SU-DHL-6 (cell line): ENCODE data around the gene MROH8.

Experiments used
- H2AFZ ChIP-seq: fragments of 200-600 bp; sonication (generic); 2 replicates; pipeline ENCODE4 v1.6.1; 2014; ENCODE audit warnings: low read depth, mild to moderate bottlenecking, moderate library complexity, mixed read lengths, antibody characterized with exemption, low read length; ENCODE audit not compliant: severe bottlenecking
- H3F3A ChIP-seq: fragments of 200-600 bp; shearing (Covaris generic); 2 replicates; pipeline ENCODE4 v1.6.0; 2016; ENCODE audit warnings: antibody characterized with exemption, mild to moderate bottlenecking; ENCODE audit not compliant: insufficient read depth
- H3K27ac ChIP-seq: fragments of 200-600 bp; sonication (generic); 2 replicates; pipeline ENCODE4 v1.5.1; 2016; ENCODE audit warnings: low read depth, mild to moderate bottlenecking, low read length, moderate library complexity, mixed read lengths
- H3K27me3 ChIP-seq: fragments of 200-600 bp; sonication (generic), shearing (Covaris generic); 2 replicates; pipeline ENCODE4 v1.6.0; 2014; ENCODE audit warnings: mild to moderate bottlenecking, low read length
- H3K36me3 ChIP-seq: fragments of 200-600 bp; sonication (generic); 2 replicates; pipeline ENCODE4 v1.6.1; 2014; ENCODE audit warnings: mild to moderate bottlenecking, low read length, mixed read lengths
- H3K4me2 ChIP-seq: fragments of 300-600, 200-600 bp; shearing (Covaris generic), sonication (generic); 2 replicates; pipeline ENCODE4 v1.6.0; 2014; ENCODE audit warnings: low read length, low read depth, mild to moderate bottlenecking; ENCODE audit not compliant: poor library complexity, severe bottlenecking
- H3K4me3 ChIP-seq: fragments of 200-600 bp; sonication (generic); 2 replicates; pipeline ENCODE4 v1.5.1; 2014; ENCODE audit warnings: antibody characterized with exemption, low read length, mild to moderate bottlenecking, mixed read lengths; ENCODE audit not compliant: insufficient read depth, poor library complexity, severe bottlenecking
- H3K79me2 ChIP-seq: fragments of 200-600 bp; sonication (generic); 2 replicates; pipeline ENCODE4 v1.6.1; 2014; ENCODE audit warnings: mild to moderate bottlenecking, low read length, moderate library complexity; ENCODE audit not compliant: insufficient read depth
- H3K9ac ChIP-seq: fragments of 200-600 bp; sonication (generic); 2 replicates; pipeline ENCODE4 v1.7.0; 2014; ENCODE audit warnings: mild to moderate bottlenecking, low read length
- H3K9me2 ChIP-seq: fragments of 200-600 bp; sonication (generic); replicated peaks from 2 replicates; pipeline ENCODE4 v1.6.1; 2014; ENCODE audit warnings: low read length; ENCODE audit not compliant: insufficient read depth
- H3K9me3 ChIP-seq: fragments of 200-600 bp; sonication (generic); 2 replicates; pipeline ENCODE4 v1.6.1; 2014; ENCODE audit warnings: low read length, mixed read lengths; ENCODE audit not compliant: insufficient read depth
- H4K20me1 ChIP-seq: fragments of 200-600 bp; sonication (generic); 2 replicates; pipeline ENCODE4 v1.6.1; 2014; ENCODE audit warnings: low read depth, mild to moderate bottlenecking, antibody characterized with exemption, low read length, moderate library complexity, mixed read lengths
- EZH2phosphoT487 ChIP-seq: fragments of 200-600 bp; sonication (generic), shearing (Covaris generic); conservative IDR thresholded peaks from 2 replicates; pipeline ENCODE4 v1.6.1; 2018; ENCODE audit warnings: mild to moderate bottlenecking, antibody characterized with exemption, low read length, moderate library complexity, mixed read lengths
- TF ChIP-seq, protein P1 (sequence below): fragments of 200-600 bp; sonication (generic); IDR thresholded peaks from one replicate; pipeline ENCODE4 v1.5.1; 2017; ENCODE audit warnings: antibody characterized with exemption, mild to moderate bottlenecking, low read length, moderate library complexity; ENCODE audit not compliant: insufficient read depth, poor library complexity, severe bottlenecking

Gene MROH8

DNA sequence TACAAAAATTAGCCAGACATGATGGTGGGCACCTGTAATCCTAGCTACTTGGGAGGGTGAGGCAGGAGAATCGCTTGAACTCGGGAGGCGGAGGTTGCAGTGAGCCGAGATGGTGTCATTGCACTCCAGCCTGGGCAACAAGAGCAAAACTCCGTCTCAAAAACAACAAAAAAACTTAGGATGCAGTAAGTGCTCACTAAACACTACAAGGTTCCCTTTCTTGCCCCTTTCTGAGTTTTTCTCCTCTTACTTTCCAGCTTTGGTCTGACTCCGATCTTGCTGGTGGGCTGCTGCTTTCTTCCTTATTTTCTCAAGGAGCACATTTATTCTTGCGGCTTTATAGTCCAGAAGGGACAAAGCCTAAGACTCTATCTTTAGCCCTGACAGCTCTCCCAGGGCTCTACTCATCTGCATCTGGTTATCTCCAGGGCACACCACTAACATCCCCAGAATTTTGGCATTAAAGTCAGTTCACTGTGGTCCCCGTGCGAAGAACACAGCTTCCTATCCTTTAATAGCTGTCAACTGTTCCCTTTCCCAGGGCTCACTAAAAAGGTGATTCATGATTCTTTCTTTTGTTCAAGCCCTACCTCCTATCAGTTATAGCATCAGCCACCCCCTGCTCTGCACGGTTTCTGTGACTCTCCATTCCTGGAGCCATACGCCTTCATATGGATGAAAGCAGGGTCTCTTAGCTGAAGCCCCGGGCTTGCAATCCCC is 17.4 kb downstream of the MROH8 start:
- Histone ChIP-seq H3K27ac (no peak overlapping the region), H3K27me3 (no peaks in the 10 kb centered on the region), H3K4me3 (no peak overlapping the region), H3K36me3 (no peaks in the 10 kb centered on the region), H3K4me2 (no peak overlapping the region), H2AFZ (no peak overlapping the region), H3K9ac (no peak overlapping the region), H3K79me2 (no peaks in the 10 kb centered on the region), H3K9me2 (no peaks in the 10 kb centered on the region), H3F3A (no peaks in the 10 kb centered on the region), H4K20me1 (no peaks in the 10 kb centered on the region), H3K9me3 (no peaks in the 10 kb centered on the region)
- TF ChIP-seq, protein P1, sequence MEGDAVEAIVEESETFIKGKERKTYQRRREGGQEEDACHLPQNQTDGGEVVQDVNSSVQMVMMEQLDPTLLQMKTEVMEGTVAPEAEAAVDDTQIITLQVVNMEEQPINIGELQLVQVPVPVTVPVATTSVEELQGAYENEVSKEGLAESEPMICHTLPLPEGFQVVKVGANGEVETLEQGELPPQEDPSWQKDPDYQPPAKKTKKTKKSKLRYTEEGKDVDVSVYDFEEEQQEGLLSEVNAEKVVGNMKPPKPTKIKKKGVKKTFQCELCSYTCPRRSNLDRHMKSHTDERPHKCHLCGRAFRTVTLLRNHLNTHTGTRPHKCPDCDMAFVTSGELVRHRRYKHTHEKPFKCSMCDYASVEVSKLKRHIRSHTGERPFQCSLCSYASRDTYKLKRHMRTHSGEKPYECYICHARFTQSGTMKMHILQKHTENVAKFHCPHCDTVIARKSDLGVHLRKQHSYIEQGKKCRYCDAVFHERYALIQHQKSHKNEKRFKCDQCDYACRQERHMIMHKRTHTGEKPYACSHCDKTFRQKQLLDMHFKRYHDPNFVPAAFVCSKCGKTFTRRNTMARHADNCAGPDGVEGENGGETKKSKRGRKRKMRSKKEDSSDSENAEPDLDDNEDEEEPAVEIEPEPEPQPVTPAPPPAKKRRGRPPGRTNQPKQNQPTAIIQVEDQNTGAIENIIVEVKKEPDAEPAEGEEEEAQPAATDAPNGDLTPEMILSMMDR: no peak
- TF ChIP-seq EZH2phosphoT487: no peak

DNA sequence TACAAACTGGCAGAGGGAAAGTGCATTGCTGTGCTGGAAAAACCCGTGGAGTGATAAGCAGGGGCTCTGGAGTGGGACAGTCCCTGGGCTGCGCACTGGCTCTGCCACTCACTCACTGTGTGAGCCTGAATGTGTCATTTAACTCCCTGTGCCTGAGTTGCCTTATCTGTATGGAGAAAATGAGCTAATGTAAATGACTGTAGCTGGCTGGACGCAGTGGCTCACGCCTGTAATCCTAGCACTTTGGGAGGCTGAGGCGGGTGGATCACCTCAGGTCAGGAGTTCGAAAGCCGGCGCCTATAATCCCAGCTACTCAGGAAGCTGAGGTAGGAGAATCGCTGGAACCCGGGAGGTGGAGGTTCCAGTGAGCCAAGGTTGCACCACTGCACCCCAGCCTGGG is 18.7 kb downstream of the MROH8 start:
- Histone ChIP-seq H3K4me2 (no peak overlapping the region), H3K4me3 (no peak overlapping the region), H3K9me2 (no peaks in the 10 kb centered on the region), H3F3A (no peaks in the 10 kb centered on the region), H4K20me1 (no peaks in the 10 kb centered on the region), H3K27me3 (no peaks in the 10 kb centered on the region), H2AFZ (no peak overlapping the region), H3K79me2 (no peaks in the 10 kb centered on the region), H3K9me3 (no peaks in the 10 kb centered on the region), H3K9ac (no peak overlapping the region), H3K36me3 (no peaks in the 10 kb centered on the region), H3K27ac (no peak overlapping the region)
- TF ChIP-seq EZH2phosphoT487: no peak

DNA sequence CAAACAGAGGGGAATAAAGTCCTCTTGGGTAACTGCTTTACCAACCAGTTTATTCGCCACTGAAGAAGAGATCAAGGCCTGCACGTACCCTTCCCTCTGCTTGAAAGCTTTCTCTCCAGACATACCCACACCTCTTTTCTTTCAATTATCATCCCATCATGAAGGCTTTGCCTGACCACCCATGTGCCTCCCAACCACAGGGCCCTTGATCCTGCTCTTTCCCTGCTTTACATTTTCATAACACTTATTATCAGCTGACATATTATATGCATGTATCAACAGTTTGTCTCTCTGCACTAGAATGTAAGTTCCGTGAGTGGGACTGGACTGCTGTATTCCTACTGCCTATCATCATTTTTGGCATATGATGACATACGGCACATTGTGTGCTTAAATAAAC is 21.1 kb downstream of the MROH8 start:
- TF ChIP-seq EZH2phosphoT487: no peak
- TF ChIP-seq, protein P1: no peak
- H3K9ac ChIP-seq: no peak overlapping the region
- no peak overlapping the region for H3K4me2 ChIP-seq
- no peak overlapping the region for H2AFZ ChIP-seq
- no peaks in the 10 kb centered on the region for H4K20me1 ChIP-seq
- no peaks in the 10 kb centered on the region for H3F3A ChIP-seq
- H3K4me3 ChIP-seq: no peak overlapping the region
- no peak overlapping the region for H3K27ac ChIP-seq
- H3K79me2 ChIP-seq: no peaks in the 10 kb centered on the region
- no peaks in the 10 kb centered on the region for H3K9me3 ChIP-seq
- no peaks in the 10 kb centered on the region for H3K9me2 ChIP-seq
- no peaks in the 10 kb centered on the region for H3K36me3 ChIP-seq
- no peaks in the 10 kb centered on the region for H3K27me3 ChIP-seq

DNA sequence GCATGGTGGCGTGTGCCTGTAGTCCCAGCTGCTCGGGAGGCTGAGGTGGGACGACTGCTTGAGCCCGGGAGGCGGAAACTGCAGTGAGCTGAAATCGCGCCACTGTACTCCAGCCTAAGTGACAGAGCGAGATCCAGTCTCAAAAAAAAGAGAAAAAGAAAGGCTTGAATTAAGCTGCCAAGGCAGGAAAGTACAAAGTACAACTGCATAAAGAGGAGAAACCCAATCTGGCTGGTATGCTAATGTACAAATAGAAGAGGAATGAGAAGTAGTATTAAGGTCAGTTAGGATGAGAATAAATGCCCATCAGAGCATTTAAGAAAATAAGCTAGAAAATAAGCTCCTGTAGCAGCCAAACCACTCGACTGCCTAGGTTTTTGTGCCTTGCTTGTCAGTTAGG is 23.4 kb downstream of the MROH8 start:
- Histone ChIP-seq H3K27me3 (no peaks in the 10 kb centered on the region), H3K9me2 (no peaks in the 10 kb centered on the region), H2AFZ (no peak overlapping the region), H4K20me1 (no peaks in the 10 kb centered on the region), H3K27ac (no peak overlapping the region), H3K79me2 (no peaks in the 10 kb centered on the region), H3K9ac (no peak overlapping the region), H3K36me3 (no peaks in the 10 kb centered on the region), H3K4me2 (no peak overlapping the region), H3F3A (no peaks in the 10 kb centered on the region; the same call in 1 of the 2 replicates), H3K9me3 (no peaks in the 10 kb centered on the region), H3K4me3 (no peak overlapping the region)
- TF ChIP-seq, protein P1: no peak
- no peak for TF ChIP-seq EZH2phosphoT487
